OCI-LY1 (cell line): ENCODE data around the gene LMX1B.

Source experiments
- H2AFZ ChIP-seq: fragments of 200-600 bp; sonication (generic), shearing (Covaris generic); 2 replicates; pipeline ENCODE4 v1.6.0; 2014; ENCODE audit warnings: antibody characterized with exemption, mild to moderate bottlenecking, low read length
- H3F3A ChIP-seq: fragments of 200-600 bp; sonication (generic), shearing (Covaris generic); 2 replicates; pipeline ENCODE4 v1.6.0; 2014; ENCODE audit warnings: mild to moderate bottlenecking, antibody characterized with exemption, low read length, moderate library complexity; ENCODE audit not compliant: insufficient read depth
- H3K27ac ChIP-seq: fragments of 200-600 bp; sonication (generic); 2 replicates; pipeline ENCODE4 v1.5.1; 2014; ENCODE audit warnings: low read length, mixed run types, mild to moderate bottlenecking, low read depth; ENCODE audit not compliant: poor library complexity, severe bottlenecking
- H3K27me3 ChIP-seq: fragments of 200-600 bp; sonication (generic); 2 replicates; pipeline ENCODE4 v1.6.0; 2014; ENCODE audit warnings: antibody characterized with exemption, mild to moderate bottlenecking, low read length, moderate library complexity; ENCODE audit not compliant: insufficient read depth
- H3K36me3 ChIP-seq: fragments of 200-600 bp; sonication (generic); 2 replicates; pipeline ENCODE4 v1.6.1; 2014; ENCODE audit warnings: mild to moderate bottlenecking, antibody characterized with exemption, low read length, moderate library complexity, mixed read lengths; ENCODE audit not compliant: insufficient read depth
- H3K4me1 ChIP-seq: fragments of 200-600 bp; sonication (generic); 2 replicates; pipeline ENCODE4 v1.5.1; 2014; ENCODE audit warnings: mild to moderate bottlenecking, low read length, moderate library complexity; ENCODE audit not compliant: insufficient read depth, severe bottlenecking
- H3K4me2 ChIP-seq: fragments of 200-600 bp; sonication (generic), shearing (Covaris generic); 2 replicates; pipeline ENCODE4 v1.6.1; 2014; ENCODE audit warnings: low read length
- H3K4me3 ChIP-seq: fragments of 200-600 bp; sonication (generic); 2 replicates; pipeline ENCODE4 v1.5.1; 2014; ENCODE audit warnings: low read length, low read depth, mild to moderate bottlenecking, mixed read lengths; ENCODE audit not compliant: poor library complexity, severe bottlenecking
- H3K79me2 ChIP-seq: fragments of 200-600 bp; shearing (Covaris generic); 2 replicates; pipeline ENCODE4 v1.6.1; 2016; ENCODE audit warnings: mixed run types, low read length, mixed read lengths; ENCODE audit not compliant: insufficient read depth
- H3K9ac ChIP-seq: fragments of 200-600 bp; sonication (generic), shearing (Covaris generic); 2 replicates; pipeline ENCODE4 v1.6.1; 2014; ENCODE audit warnings: mild to moderate bottlenecking, low read length, mixed read lengths
- H3K9me2 ChIP-seq: fragments of 200-600 bp; sonication (generic), shearing (Covaris generic); 2 replicates; pipeline ENCODE4 v1.6.1; 2014; ENCODE audit warnings: low read depth, mild to moderate bottlenecking, low read length, mixed read lengths
- H3K9me3 ChIP-seq: fragments of 200-600 bp; shearing (Covaris generic); 2 replicates; pipeline ENCODE4 v1.6.1; 2014; ENCODE audit warnings: low read length, mixed read lengths
- H4K20me1 ChIP-seq: fragments of 200-600 bp; sonication (generic), shearing (Covaris generic); 2 replicates; pipeline ENCODE4 v1.6.0; 2016; ENCODE audit warnings: mild to moderate bottlenecking, low read length; ENCODE audit not compliant: insufficient read depth
- EZH2 ChIP-seq: fragments of 200-600 bp; sonication (generic), shearing (Covaris generic); IDR thresholded peaks from 2 replicates; pipeline ENCODE4 v1.8.0; 2017; ENCODE audit warnings: borderline replicate concordance, mixed run types, mild to moderate bottlenecking, antibody characterized with exemption, low read length, moderate library complexity, mixed read lengths
- TF ChIP-seq, protein P1 (sequence below): fragments of 200-600 bp; sonication (generic), shearing (Covaris generic); IDR thresholded peaks from 2 replicates; pipeline ENCODE4 v1.5.1; 2017; ENCODE audit warnings: mild to moderate bottlenecking, antibody characterized with exemption, low read length, moderate library complexity, mixed read lengths

Gene LMX1B

DNA sequence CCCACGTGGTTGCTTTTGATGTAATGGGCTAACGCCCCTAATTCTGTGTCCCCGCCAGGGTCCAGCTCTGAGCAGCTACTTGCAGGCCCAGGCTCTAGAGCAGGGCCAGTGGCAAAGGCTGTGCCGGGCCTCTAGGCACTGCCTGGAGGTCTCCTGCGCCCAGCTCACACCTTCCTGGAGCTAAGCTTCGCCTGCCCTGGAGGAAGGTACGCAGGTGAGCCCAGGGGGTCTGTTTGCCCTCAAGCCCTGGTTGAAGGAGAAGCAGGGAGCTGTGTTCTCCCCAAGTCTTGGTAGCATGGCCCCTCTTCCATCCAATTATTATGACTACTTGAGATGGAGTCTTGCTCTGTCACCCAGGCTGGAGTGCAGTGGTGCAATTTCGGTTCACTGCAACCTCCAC, 5.2 kb upstream of the LMX1B start:
- TF ChIP-seq EZH2 = no peak
- TF ChIP-seq, protein P1, sequence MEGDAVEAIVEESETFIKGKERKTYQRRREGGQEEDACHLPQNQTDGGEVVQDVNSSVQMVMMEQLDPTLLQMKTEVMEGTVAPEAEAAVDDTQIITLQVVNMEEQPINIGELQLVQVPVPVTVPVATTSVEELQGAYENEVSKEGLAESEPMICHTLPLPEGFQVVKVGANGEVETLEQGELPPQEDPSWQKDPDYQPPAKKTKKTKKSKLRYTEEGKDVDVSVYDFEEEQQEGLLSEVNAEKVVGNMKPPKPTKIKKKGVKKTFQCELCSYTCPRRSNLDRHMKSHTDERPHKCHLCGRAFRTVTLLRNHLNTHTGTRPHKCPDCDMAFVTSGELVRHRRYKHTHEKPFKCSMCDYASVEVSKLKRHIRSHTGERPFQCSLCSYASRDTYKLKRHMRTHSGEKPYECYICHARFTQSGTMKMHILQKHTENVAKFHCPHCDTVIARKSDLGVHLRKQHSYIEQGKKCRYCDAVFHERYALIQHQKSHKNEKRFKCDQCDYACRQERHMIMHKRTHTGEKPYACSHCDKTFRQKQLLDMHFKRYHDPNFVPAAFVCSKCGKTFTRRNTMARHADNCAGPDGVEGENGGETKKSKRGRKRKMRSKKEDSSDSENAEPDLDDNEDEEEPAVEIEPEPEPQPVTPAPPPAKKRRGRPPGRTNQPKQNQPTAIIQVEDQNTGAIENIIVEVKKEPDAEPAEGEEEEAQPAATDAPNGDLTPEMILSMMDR = no peak
- no peak overlapping the region for H2AFZ ChIP-seq
- H3K9me2 ChIP-seq = no peaks in the 10 kb centered on the region

DNA sequence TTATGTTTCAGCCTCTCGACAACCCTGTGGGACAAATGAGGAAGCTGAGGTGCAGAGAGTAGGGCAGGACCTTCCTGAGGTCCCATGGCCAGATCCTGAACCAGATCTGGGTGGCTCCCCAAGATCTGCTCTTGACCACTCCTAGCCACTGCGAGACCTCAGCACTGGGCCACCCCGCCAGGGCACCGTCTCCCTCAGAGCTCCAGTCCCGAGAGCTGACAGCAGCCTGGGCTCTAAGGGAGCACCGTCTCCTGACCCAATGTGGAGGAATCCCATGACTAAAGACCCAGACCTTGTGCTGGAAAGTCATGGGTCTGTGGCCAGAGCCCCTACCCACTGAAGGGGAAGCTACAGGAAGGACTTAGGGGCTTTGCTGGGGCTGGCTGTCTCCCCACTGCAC, 4.5 kb upstream of the LMX1B start:
- Histone ChIP-seq H4K20me1 (no peaks in the 10 kb centered on the region), H3K79me2 (no peaks in the 10 kb centered on the region), H3K4me3 (no peak overlapping the region), H3K9me3 (no peaks in the 10 kb centered on the region), H2AFZ (no peak overlapping the region), H3K9me2 (no peaks in the 10 kb centered on the region), H3K36me3 (no peaks in the 10 kb centered on the region), H3K4me2 (no peak overlapping the region), H3K4me1 (no peaks in the 10 kb centered on the region), H3K27ac (no peak overlapping the region), H3F3A (no peaks in the 10 kb centered on the region), H3K27me3 (no peaks in the 10 kb centered on the region; the same call in 1 of the 2 replicates), H3K9ac (no peak overlapping the region)
- TF ChIP-seq, protein P1 = no peak
- no peak for TF ChIP-seq EZH2

More for the DNA sequence above, 5.2 kb upstream of the LMX1B start:
- H3K9ac ChIP-seq = no peak overlapping the region
- no peaks in the 10 kb centered on the region for H3K4me1 ChIP-seq
- H4K20me1 ChIP-seq = no peaks in the 10 kb centered on the region
- no peaks in the 10 kb centered on the region for H3F3A ChIP-seq
- H3K9me3 ChIP-seq = no peaks in the 10 kb centered on the region
- no peak overlapping the region for H3K4me2 ChIP-seq
- H3K36me3 ChIP-seq = no peaks in the 10 kb centered on the region
- peaks cover 4% of the 10 kb centered on the region; the same call in 1 of the 2 replicates for H3K27me3 ChIP-seq
- no peaks in the 10 kb centered on the region for H3K79me2 ChIP-seq
- H3K4me3 ChIP-seq = no peak overlapping the region
- no peak overlapping the region for H3K27ac ChIP-seq

DNA sequence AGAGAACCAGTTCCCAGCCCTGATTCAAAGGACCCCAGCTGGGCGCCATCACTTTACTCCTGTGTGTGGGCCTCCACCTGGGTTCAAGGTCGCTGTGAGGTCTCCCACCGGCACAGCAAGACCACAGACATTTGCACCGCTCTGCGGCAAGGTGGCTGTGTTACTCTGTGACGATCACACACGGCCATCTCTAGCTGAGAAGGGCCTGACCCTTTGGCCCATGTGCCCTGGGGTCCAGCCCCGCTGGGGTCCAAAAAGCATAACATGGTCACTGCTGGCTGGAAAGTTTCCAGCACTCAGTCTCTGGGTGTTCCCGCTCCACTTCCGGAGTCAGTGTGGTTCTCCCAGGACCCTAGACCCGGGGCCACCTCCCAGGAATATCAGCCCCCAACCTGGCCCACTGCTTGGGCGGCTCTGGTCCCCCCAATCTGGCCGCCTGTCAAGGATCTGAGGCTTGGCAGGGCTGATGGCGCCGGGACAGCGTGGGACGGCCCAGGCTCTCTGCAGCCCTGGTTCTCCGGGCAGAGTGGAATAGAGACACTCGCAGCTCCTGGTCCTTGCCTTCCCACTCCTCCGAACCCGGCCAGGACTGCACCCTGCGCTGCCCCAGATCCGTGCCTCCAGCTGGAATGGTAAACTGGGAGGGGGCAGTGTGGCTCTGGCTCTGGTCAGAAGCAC, 3.9 kb upstream of the LMX1B start:
- no peaks in the 10 kb centered on the region; the same call in 1 of the 2 replicates for H3K27me3 ChIP-seq

More for the DNA sequence above, 3.9 kb upstream of the LMX1B start:
- Histone ChIP-seq H3K27ac (no peak overlapping the region), H3K4me3 (no peak overlapping the region), H4K20me1 (no peaks in the 10 kb centered on the region), H3K9me3 (no peaks in the 10 kb centered on the region), H2AFZ (no peak overlapping the region), H3K79me2 (no peaks in the 10 kb centered on the region), H3K4me2 (no peak overlapping the region), H3K9ac (no peak overlapping the region), H3F3A (no peaks in the 10 kb centered on the region), H3K36me3 (no peaks in the 10 kb centered on the region), H3K9me2 (no peaks in the 10 kb centered on the region), H3K4me1 (no peaks in the 10 kb centered on the region)
- no peak for TF ChIP-seq EZH2
- TF ChIP-seq, protein P1 = no peak
